Neuron (in vitro differentiated cells): Measurements from ENCODE around the gene GRIK5.

Experiments used
- H2AFZ ChIP-seq: one replicate; pipeline ENCODE4 v1.6.1; 2013; ENCODE audit warnings: low read depth, mild to moderate bottlenecking, inconsistent platforms, low read length, moderate library complexity
- H3K27me3 ChIP-seq: one replicate; pipeline ENCODE4 v1.6.1; 2013; ENCODE audit warnings: low read length; ENCODE audit not compliant: insufficient read depth
- H3K36me3 ChIP-seq: one replicate; pipeline ENCODE4 v1.6.1; 2013; ENCODE audit warnings: low read length; ENCODE audit not compliant: insufficient read depth
- H3K4me1 ChIP-seq: one replicate; pipeline ENCODE4 v1.6.1; 2013; ENCODE audit warnings: low read length; ENCODE audit not compliant: insufficient read depth
- H3K4me3 ChIP-seq: 2 replicates; pipeline ENCODE4 v1.5.1; 2013; ENCODE audit warnings: mild to moderate bottlenecking, low read length, moderate library complexity
- H3K9me3 ChIP-seq: one replicate; pipeline ENCODE4 v1.6.1; 2013; ENCODE audit warnings: low read length

The GRIK5 gene

DNA sequence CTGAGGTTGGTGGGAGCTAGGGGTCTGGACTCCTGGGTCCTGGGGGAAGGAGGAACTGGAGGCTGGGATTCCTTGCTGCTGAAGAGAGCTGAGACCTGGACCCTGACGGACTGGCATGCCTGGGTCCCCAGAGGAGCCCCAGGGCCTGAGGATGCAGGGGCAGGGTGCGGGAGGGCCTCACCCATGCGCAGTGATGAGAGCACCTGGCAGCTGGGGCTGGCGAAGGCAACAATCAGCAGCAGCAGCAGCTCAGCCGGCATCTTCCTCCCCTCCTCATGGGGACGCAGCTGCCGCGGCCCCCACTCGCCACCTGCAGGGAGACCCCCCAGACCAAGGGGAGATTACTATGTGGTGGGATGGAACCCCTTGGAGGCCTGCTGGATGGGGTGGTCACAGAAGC lies 4.5 kb downstream of the GRIK5 start:
- H2AFZ ChIP-seq: no peak overlapping the region
- H3K4me3 ChIP-seq: no peak overlapping the region
- no peaks in the 10 kb centered on the region for H3K9me3 ChIP-seq
- H3K4me1 ChIP-seq: peaks cover 31% of the 10 kb centered on the region
- H3K27me3 ChIP-seq: peaks cover 3% of the 10 kb centered on the region
- H3K36me3 ChIP-seq: no peaks in the 10 kb centered on the region

DNA sequence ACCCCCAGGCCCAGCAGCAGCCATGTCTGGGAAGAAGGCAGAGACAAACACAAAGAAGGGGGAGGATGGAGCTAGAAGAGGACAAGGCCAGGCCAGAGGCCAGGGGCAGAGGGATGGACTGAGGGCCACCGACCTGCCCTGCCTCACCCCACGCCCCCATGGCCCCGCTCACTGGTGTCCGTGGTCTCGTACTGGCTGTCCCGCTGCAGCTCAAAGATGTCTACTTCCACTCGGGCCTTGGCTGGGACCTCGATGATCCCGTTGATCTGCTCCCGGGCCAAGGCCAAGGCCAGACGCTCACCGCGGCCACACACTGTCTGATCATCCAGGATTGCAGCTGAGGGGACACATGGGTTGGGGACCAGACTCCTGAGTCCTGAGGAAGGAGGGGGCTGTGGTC lies 5.0 kb downstream of the GRIK5 start:
- H3K9me3 ChIP-seq: no peaks in the 10 kb centered on the region
- no peak overlapping the region for H2AFZ ChIP-seq
- H3K4me1 ChIP-seq: peaks cover 27% of the 10 kb centered on the region
- no peaks in the 10 kb centered on the region for H3K36me3 ChIP-seq
- no peak overlapping the region for H3K4me3 ChIP-seq
- peaks cover 3% of the 10 kb centered on the region for H3K27me3 ChIP-seq

GRCh38 chr19:42064432-42064831 lies 5.6 kb downstream of the GRIK5 start:
- no peaks in the 10 kb centered on the region for H3K9me3 ChIP-seq
- no peaks in the 10 kb centered on the region for H3K36me3 ChIP-seq
- no peak overlapping the region for H2AFZ ChIP-seq
- H3K4me1 ChIP-seq: peaks cover 22% of the 10 kb centered on the region
- peaks cover 3% of the 10 kb centered on the region for H3K27me3 ChIP-seq
- H3K4me3 ChIP-seq: no peak overlapping the region

DNA sequence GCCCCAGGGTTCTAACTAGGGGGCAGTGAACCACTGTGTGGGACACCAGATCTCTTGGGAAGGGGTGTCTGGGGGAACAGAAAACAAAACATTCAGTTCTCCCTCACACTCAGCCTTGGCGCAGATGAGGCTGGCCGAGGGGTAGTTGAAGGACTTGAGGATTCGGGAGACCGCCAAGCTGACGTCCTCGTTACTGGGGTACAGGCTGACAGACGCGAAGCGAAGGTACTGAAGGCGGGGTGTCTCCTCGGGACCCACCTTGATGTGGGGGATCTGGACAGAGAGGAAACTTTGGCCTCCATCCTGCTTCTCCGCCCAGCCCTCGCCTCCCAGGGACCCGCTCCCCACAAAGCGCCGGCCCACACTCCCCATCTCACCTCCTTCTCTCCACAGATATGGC lies 7.6 kb downstream of the GRIK5 start:
- no peaks in the 10 kb centered on the region for H3K27me3 ChIP-seq
- H3K9me3 ChIP-seq: no peaks in the 10 kb centered on the region
- no peaks in the 10 kb centered on the region for H3K36me3 ChIP-seq
- peaks cover 12% of the 10 kb centered on the region for H3K4me1 ChIP-seq
- H3K4me3 ChIP-seq: no peak overlapping the region
- H2AFZ ChIP-seq: no peak overlapping the region

DNA sequence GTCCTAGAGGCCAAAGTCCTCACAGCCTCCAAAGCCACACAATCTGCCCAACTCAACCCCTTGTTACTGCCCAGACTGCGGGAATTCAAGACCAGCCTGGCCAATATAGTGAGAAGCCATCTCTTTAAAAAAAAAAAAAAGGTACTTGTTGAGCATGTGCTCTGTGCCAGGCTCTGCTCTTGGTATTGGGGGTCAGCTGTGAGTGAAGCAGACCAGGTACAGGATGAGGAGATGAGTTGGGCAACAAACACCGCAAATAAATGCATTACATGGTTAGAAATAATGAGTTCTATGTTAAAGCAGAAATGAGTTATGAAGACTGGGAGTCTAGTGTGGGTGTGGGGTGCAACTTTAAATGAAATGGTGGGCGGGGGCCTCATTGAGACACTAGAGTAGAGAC lies 9.9 kb downstream of the GRIK5 start:
- Histone ChIP-seq H3K9me3 (no peaks in the 10 kb centered on the region), H3K36me3 (no peaks in the 10 kb centered on the region), H2AFZ (no peak overlapping the region), H3K4me1 (no peaks in the 10 kb centered on the region), H3K27me3 (no peaks in the 10 kb centered on the region), H3K4me3 (no peak overlapping the region)

GRCh38 chr19:42059196-42059595 lies 10.8 kb downstream of the GRIK5 start:
- H3K27me3 ChIP-seq: no peaks in the 10 kb centered on the region
- H3K4me1 ChIP-seq: no peaks in the 10 kb centered on the region
- H3K4me3 ChIP-seq: no peak overlapping the region
- H2AFZ ChIP-seq: no peak overlapping the region
- H3K36me3 ChIP-seq: no peaks in the 10 kb centered on the region
- no peaks in the 10 kb centered on the region for H3K9me3 ChIP-seq

DNA sequence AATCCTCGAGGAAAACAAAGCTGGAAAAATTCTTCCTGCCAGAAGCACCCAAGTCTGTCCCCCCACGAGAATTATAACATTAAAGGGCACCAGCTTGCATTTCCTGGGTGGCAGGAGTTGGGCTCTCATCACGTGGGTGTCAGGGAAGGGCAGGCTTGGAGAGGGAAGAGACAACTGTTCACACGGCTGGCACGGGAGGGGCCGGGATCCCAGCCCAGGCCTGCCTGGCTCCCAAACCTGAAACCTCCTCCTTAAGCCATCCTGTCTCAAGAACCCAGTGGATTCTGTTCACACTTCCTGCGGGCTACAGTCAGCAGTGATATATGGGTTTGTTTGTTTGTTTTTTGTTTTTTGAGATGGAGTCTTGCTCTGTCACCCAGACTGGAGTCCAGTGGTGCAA lies 12.2 kb downstream of the GRIK5 start:
- Histone ChIP-seq H2AFZ (no peak overlapping the region), H3K9me3 (no peaks in the 10 kb centered on the region), H3K4me3 (no peak overlapping the region), H3K27me3 (no peaks in the 10 kb centered on the region), H3K4me1 (no peaks in the 10 kb centered on the region), H3K36me3 (no peaks in the 10 kb centered on the region)

GRCh38 chr19:42054205-42054604 lies 15.8 kb downstream of the GRIK5 start:
- Histone ChIP-seq H3K36me3 (no peaks in the 10 kb centered on the region), H3K27me3 (no peaks in the 10 kb centered on the region)

DNA sequence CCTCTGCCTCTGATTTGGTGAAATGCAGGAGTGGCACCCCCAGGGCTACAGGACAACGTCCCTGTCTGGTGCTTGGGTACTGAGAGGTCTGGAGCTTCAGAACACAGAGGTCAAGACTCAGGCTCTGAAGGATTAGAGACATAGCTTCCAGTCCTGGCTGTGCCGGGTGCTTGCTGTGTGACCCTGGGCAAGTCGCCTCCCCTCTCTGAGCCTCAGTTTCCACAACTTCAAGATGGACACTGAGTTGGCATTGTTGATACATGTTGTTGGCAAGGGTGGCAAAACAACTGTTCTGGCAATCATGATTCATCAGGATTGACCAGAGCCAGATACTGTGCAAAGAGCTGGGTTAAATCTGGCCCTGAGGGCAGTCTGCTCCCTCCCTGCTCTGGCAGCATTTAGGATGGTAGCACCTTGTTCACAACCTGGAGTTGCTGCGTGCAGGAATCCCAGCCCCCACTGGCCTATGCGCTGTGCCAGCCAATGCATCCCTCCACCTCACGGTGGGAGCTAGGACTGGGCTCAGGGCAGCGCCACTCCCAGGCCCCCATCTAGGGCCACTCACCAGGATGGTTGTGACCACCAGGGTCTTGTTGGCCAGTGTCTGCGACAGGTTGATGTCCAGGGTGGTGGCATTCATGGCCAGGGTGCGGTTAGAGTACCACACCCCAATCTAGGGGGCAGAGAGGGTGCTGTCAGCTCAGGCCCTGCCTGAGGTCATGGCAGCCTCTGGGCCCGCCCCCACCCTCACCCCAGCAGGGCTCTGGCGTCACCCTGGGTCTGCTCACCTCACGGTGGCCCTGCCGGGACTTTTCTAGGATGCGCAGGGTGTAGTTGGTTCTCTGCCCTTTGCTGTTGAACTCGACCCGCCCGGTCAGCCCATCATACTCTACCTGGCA lies 16.7 kb downstream of the GRIK5 start:
- Histone ChIP-seq H3K36me3 (no peaks in the 10 kb centered on the region), H2AFZ (no peak overlapping the region), H3K4me3 (no peak overlapping the region), H3K27me3 (no peaks in the 10 kb centered on the region), H3K9me3 (no peaks in the 10 kb centered on the region), H3K4me1 (no peaks in the 10 kb centered on the region)

More at GRCh38 chr19:42054205-42054604, 15.8 kb downstream of the GRIK5 start:
- no peak overlapping the region for H2AFZ ChIP-seq
- no peak overlapping the region for H3K4me3 ChIP-seq
- no peaks in the 10 kb centered on the region for H3K9me3 ChIP-seq
- H3K4me1 ChIP-seq: no peaks in the 10 kb centered on the region

GRCh38 chr19:42052241-42052863 lies 17.7 kb downstream of the GRIK5 start:
- Histone ChIP-seq H3K9me3 (no peaks in the 10 kb centered on the region), H3K4me1 (no peaks in the 10 kb centered on the region), H3K27me3 (no peaks in the 10 kb centered on the region), H2AFZ (no peak overlapping the region), H3K36me3 (no peaks in the 10 kb centered on the region), H3K4me3 (no peak overlapping the region)

GRCh38 chr19:42051166-42052115 lies 18.6 kb downstream of the GRIK5 start:
- Histone ChIP-seq H3K4me3 (no peak overlapping the region), H2AFZ (no peak overlapping the region), H3K36me3 (no peaks in the 10 kb centered on the region), H3K27me3 (no peaks in the 10 kb centered on the region), H3K4me1 (no peaks in the 10 kb centered on the region), H3K9me3 (no peaks in the 10 kb centered on the region)

GRCh38 chr19:42048992-42049391 lies 21.0 kb downstream of the GRIK5 start:
- H2AFZ ChIP-seq: no peak overlapping the region
- H3K9me3 ChIP-seq: no peaks in the 10 kb centered on the region
- H3K27me3 ChIP-seq: no peaks in the 10 kb centered on the region
- H3K4me1 ChIP-seq: peaks cover 3% of the 10 kb centered on the region
- no peak overlapping the region for H3K4me3 ChIP-seq
- no peaks in the 10 kb centered on the region for H3K36me3 ChIP-seq

DNA sequence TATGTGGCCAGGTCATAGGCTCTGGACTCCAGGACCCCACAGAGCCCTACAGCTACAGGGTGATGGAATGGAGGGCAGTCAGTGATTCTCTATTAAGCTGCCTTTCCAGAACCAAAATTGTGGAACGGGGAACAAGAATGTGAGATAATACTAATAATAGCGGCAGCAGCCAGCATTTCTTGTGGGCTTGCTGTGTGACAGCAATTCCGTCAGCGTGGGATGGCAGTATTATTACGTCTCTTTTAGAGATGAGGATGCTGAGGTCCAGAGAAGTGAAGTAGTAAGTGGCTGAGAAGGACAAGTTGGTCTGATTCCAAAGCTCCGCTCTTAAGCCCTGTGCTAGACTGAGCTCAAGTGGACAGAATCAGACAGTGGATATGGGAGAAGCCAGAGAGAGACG lies 24.4 kb downstream of the GRIK5 start:
- H3K36me3 ChIP-seq: no peaks in the 10 kb centered on the region
- no peak overlapping the region for H3K4me3 ChIP-seq
- H3K27me3 ChIP-seq: no peaks in the 10 kb centered on the region
- H3K4me1 ChIP-seq: peaks cover 3% of the 10 kb centered on the region
- H2AFZ ChIP-seq: no peak overlapping the region
- no peaks in the 10 kb centered on the region for H3K9me3 ChIP-seq
